Uterus (tissue), 4 donors: ENCODE data around the gene SLC17A4. TPM values are rescaled to one million over a fixed set of nuclear protein-coding genes. Genes with fewer than 3 reads are reported as not detected.

Source experiments
- DNase-seq, 2 donors: peaks; one replicate each; pipeline ENCODE4 v3.0.0-alpha.2; 2019 to 2020
- H3K27ac ChIP-seq, 2 donors: fragments of 200-600 bp; sonication (generic); 1 replicate in 1 of 2; 2 replicates in 1 of 2; pipeline ENCODE4 v1.5.1; 2016 to 2018
- H3K27me3 ChIP-seq, 2 donors: fragments of 200-600 bp; sonication (generic); one replicate each; pipeline ENCODE4 v1.5.1; 2018 to 2019; ENCODE audit warnings: control low read depth in 1 of 2
- H3K36me3 ChIP-seq, 2 donors: fragments of 200-600 bp; sonication (generic); one replicate each; pipeline ENCODE4 v1.5.1; 2019; ENCODE audit warnings: control low read depth in 1 of 2
- H3K4me1 ChIP-seq, 2 donors: fragments of 200-600 bp; sonication (generic); one replicate each; pipeline ENCODE4 v1.5.1; 2018 to 2019; ENCODE audit warnings: control low read depth in 1 of 2
- H3K4me3 ChIP-seq, 2 donors: fragments of 200-600 bp; sonication (generic); 1 replicate in 1 of 2; 2 replicates in 1 of 2; pipeline ENCODE4 v1.5.1; 2018 to 2019; ENCODE audit warnings: mild to moderate bottlenecking in 1 of 2
- H3K9me3 ChIP-seq, 2 donors: fragments of 200-600 bp; sonication (generic); one replicate each; pipeline ENCODE4 v1.5.1; 2019; ENCODE audit warnings: control low read depth in 1 of 2
- CTCF ChIP-seq, 4 experiments: fragments of 200-600 bp in 2 of 4; fragments of 450-650 bp in 2 of 4; sonication (generic) in 2 of 4; IDR thresholded peaks; one replicate each; pipeline ENCODE4 v1.5.1; 2016 to 2019; ENCODE audit warnings: antibody characterized with exemption in 4 of 4, mild to moderate bottlenecking in 2 of 4, moderate library complexity in 1 of 4
- POLR2A ChIP-seq, 2 donors: fragments of 450-650 bp; IDR thresholded peaks; one replicate each; pipeline ENCODE4 v1.6.1; 2016; ENCODE audit warnings: antibody characterized with exemption in 2 of 2, mild to moderate bottlenecking in 1 of 2, moderate library complexity in 1 of 2
- intact Hi-C: fragments of 100-400 bp; cut with DNase I; formaldehyde crosslinking; loops from one replicate; pipeline ENCODE4 v1.15.1; 2023; ENCODE audit warnings: low total_unique reads
- total RNA-seq, 4 donors: library from RNA; depleted of rRNA in 3 of 4; stranded (reverse); fragments of >200 nt in 3 of 4; gene quantifications; one replicate each; pipeline versions ENCODE4 v1.1.0 to v1.2.4, GENCODE V29; 2014 to 2023
- donor health status: DM: yes; HTN: yes; CAD: no.

Gene SLC17A4
- under 1 TPM in 1 of 4 donors, not detected in 3; under 0.01 TPM for total RNA-seq

- no peaks in the 10 kb centered on the region for H3K36me3 ChIP-seq
- no peak within 1 kb of the TSS for H3K27ac ChIP-seq
- no peaks in the 10 kb centered on the region for H3K9me3 ChIP-seq
- H3K27me3 ChIP-seq = no peaks in the 10 kb centered on the region
- DNase-seq = no peak
- no peak within 1 kb of the TSS for H3K4me3 ChIP-seq
- H3K4me1 ChIP-seq = no peaks in the 10 kb centered on the region
- intact Hi-C loops = no loop called here
- TF ChIP-seq CTCF (IDR thresholded peaks at IDR 0.05) (no peak), POLR2A (IDR thresholded peaks at IDR 0.05) (no peak)
These were observed at the start of gene SLC17A4 for GRCh38 chr6:25754535-25754934. Gene SLC17A4, plus strand, starts transcription at chr6:25754742. Its CDS starts 7,221 bp downstream, at chr6:25761963.

GRCh38 chr6:25706314-25707014, 48.1 kb upstream of the SLC17A4 start:
- TF ChIP-seq CTCF (IDR thresholded peaks at IDR 0.05) (no peak), POLR2A (IDR thresholded peaks at IDR 0.05) (no peak)
- Histone ChIP-seq H3K9me3 (no peaks in the 10 kb centered on the region), H3K4me3 (no peak overlapping the region), H3K27ac (no peak overlapping the region), H3K4me1 (no peaks in the 10 kb centered on the region), H3K27me3 (no peaks in the 10 kb centered on the region), H3K36me3 (no peaks in the 10 kb centered on the region)
- peak in 1 of 2 donors; percentile 19 for DNase-seq
- intact Hi-C loops = no loop called here

GRCh38 chr6:25709761-25710160, 44.8 kb upstream of the SLC17A4 start:
- Histone ChIP-seq H3K27ac (no peak overlapping the region), H3K9me3 (no peaks in the 10 kb centered on the region), H3K4me1 (no peaks in the 10 kb centered on the region), H3K36me3 (no peaks in the 10 kb centered on the region), H3K27me3 (no peaks in the 10 kb centered on the region), H3K4me3 (no peak overlapping the region)
- no peak for DNase-seq
- intact Hi-C loops = no loop called here
- TF ChIP-seq POLR2A (IDR thresholded peaks at IDR 0.05) (no peak), CTCF (IDR thresholded peaks at IDR 0.05) (no peak)

- intact Hi-C loops = no loop called here
- no peak for DNase-seq
- Histone ChIP-seq H3K9me3 (no peaks in the 10 kb centered on the region), H3K36me3 (no peaks in the 10 kb centered on the region), H3K4me3 (no peak overlapping the region), H3K27ac (no peak overlapping the region), H3K27me3 (no peaks in the 10 kb centered on the region), H3K4me1 (no peaks in the 10 kb centered on the region)
- no peak for TF ChIP-seq CTCF (IDR thresholded peaks at IDR 0.05)
- TF ChIP-seq POLR2A (IDR thresholded peaks at IDR 0.05) = no peak
These were observed 44.3 kb upstream of the SLC17A4 start for GRCh38 chr6:25710287-25710686.

- TF ChIP-seq POLR2A (IDR thresholded peaks at IDR 0.05) = no peak
- TF ChIP-seq CTCF (IDR thresholded peaks at IDR 0.05) = no peak
- no peak overlapping the region for H3K4me3 ChIP-seq
- intact Hi-C loops = no loop called here
- DNase-seq = no peak
- no peaks in the 10 kb centered on the region for H3K27me3 ChIP-seq
- no peak overlapping the region for H3K27ac ChIP-seq
- no peaks in the 10 kb centered on the region for H3K4me1 ChIP-seq
- H3K9me3 ChIP-seq = no peaks in the 10 kb centered on the region
- H3K36me3 ChIP-seq = no peaks in the 10 kb centered on the region
These were observed 40.7 kb upstream of the SLC17A4 start for GRCh38 chr6:25713824-25714223.
